Measurements from ENCODE around the gene KRTAP10-4. TPM values are rescaled to one million over a fixed set of nuclear protein-coding genes. Genes with fewer than 3 reads are reported as not detected.
"Not testable (repeated sequence)": the region's sequence is repeated elsewhere in the genome, so short reads cannot be mapped to it uniquely, and the experiment has no call there.

The KRTAP10-4 gene
- total RNA-seq, 1 experiment from 2014 or later = not detected

GRCh38 chr21:44590311-44590721 is 16.8 kb downstream of the KRTAP10-4 start (continued):
- no peak for TF ChIP-seq REST (IDR thresholded peaks at IDR 0.05; ENCODE audit: low read depth)
- no peak for TF ChIP-seq ZFX (IDR thresholded peaks at IDR 0.05)

- H3K9ac ChIP-seq (ENCODE audit: low read length); H4K20me1 ChIP-seq (ENCODE audit: insufficient read depth); H3K27ac ChIP-seq (ENCODE audit: low read depth, low read length); H3K27me3 ChIP-seq (ENCODE audit: insufficient read depth, low read length); H3K4me2 ChIP-seq (ENCODE audit: low read length); H3K79me2 ChIP-seq (ENCODE audit: insufficient read depth, low read length); POLR2A ChIA-PET; ATAC-seq; RAD21 ChIA-PET (ENCODE audit: low non-redundant PET in 1 of 2, low total read pairs in 2 of 2, uncharacterized antibody in 2 of 2, unreplicated experiment in 2 of 2); BruUV-seq (replicated peaks); H3K9me3 ChIP-seq (ENCODE audit: control insufficient read depth in 1 of 2, insufficient read depth in 1 of 2, low read depth in 1 of 2, low read length in 2 of 2); DNase-seq (ENCODE audit: low read depth, low spot score); H3K4me3 ChIP-seq (replicated peaks in 1 of 2; ENCODE audit: low read depth in 1 of 2, low read length in 2 of 2); intact Hi-C loops (cut with micrococcal nuclease); H3K36me3 ChIP-seq (ENCODE audit: control insufficient read depth in 1 of 2, insufficient read depth in 2 of 2, low read length in 2 of 2); H3K9me2 ChIP-seq (ENCODE audit: insufficient read depth); CTCF ChIA-PET; H2AFZ ChIP-seq (ENCODE audit: low read depth, low read length, poor library complexity, severe bottlenecking); H3K4me1 ChIP-seq (ENCODE audit: control insufficient read depth in 1 of 2, insufficient read depth in 2 of 2, low read length in 2 of 2): not testable (repeated sequence)
These were observed 17.6 kb downstream of the KRTAP10-4 start for GRCh38 chr21:44590897-44591800.

- H3K4me2 ChIP-seq (ENCODE audit: low read length); H3K27ac ChIP-seq (ENCODE audit: low read depth, low read length); H3K27me3 ChIP-seq (ENCODE audit: insufficient read depth, low read length); H3K9ac ChIP-seq (ENCODE audit: low read length); H4K20me1 ChIP-seq (ENCODE audit: insufficient read depth); intact Hi-C loops (cut with micrococcal nuclease); H3K4me3 ChIP-seq (replicated peaks in 1 of 2; ENCODE audit: low read depth in 1 of 2, low read length in 2 of 2); CTCF ChIA-PET; BruUV-seq (replicated peaks); H3K79me2 ChIP-seq (ENCODE audit: insufficient read depth, low read length); H3K9me2 ChIP-seq (ENCODE audit: insufficient read depth); H3K36me3 ChIP-seq (ENCODE audit: control insufficient read depth in 1 of 2, insufficient read depth in 2 of 2, low read length in 2 of 2); POLR2A ChIA-PET; DNase-seq (ENCODE audit: low read depth, low spot score); H3K4me1 ChIP-seq (ENCODE audit: control insufficient read depth in 1 of 2, insufficient read depth in 2 of 2, low read length in 2 of 2); H3K9me3 ChIP-seq (ENCODE audit: control insufficient read depth in 1 of 2, insufficient read depth in 1 of 2, low read depth in 1 of 2, low read length in 2 of 2); H2AFZ ChIP-seq (ENCODE audit: low read depth, low read length, poor library complexity, severe bottlenecking); RAD21 ChIA-PET (ENCODE audit: low non-redundant PET in 1 of 2, low total read pairs in 2 of 2, uncharacterized antibody in 2 of 2, unreplicated experiment in 2 of 2): not testable (repeated sequence)
- ATAC-seq = peak; percentile 30
These were observed 18.2 kb downstream of the KRTAP10-4 start for GRCh38 chr21:44591801-44592130.
